GM18870 (cell line): ENCODE data around the gene NUB1.
A peak's percentile ranks its signal among the peaks of the same experiment; 100 is the strongest.

Experiments
- ATAC-seq: cut with Tn5 transposase; IDR thresholded peaks from one replicate; pipeline ENCODE4 v1.9.1; 2021; ENCODE audit warnings: moderate library complexity; ENCODE audit not compliant: unreplicated experiment

Gene NUB1

GRCh38 chr7:151313857-151314256, 27.8 kb upstream of the NUB1 start:
- ATAC-seq = no peak

- no peak for ATAC-seq
Measured at GRCh38 chr7:151314401-151314800, 27.2 kb upstream of the NUB1 start.

GRCh38 chr7:151315038-151315655, 26.5 kb upstream of the NUB1 start:
- no peak for ATAC-seq

- ATAC-seq = no peak
Measured at GRCh38 chr7:151316896-151317295, 24.7 kb upstream of the NUB1 start.

GRCh38 chr7:151317936-151318335, 23.7 kb upstream of the NUB1 start:
- ATAC-seq = no peak

- no peak for ATAC-seq
Measured at GRCh38 chr7:151319189-151319588, 22.4 kb upstream of the NUB1 start.

- ATAC-seq = no peak
Measured at GRCh38 chr7:151320263-151320845, 21.3 kb upstream of the NUB1 start.

GRCh38 chr7:151321341-151321740, 20.3 kb upstream of the NUB1 start:
- ATAC-seq = no peak

GRCh38 chr7:151322906-151323305, 18.7 kb upstream of the NUB1 start:
- ATAC-seq = no peak

GRCh38 chr7:151327022-151327421, 14.6 kb upstream of the NUB1 start:
- ATAC-seq = no peak

- ATAC-seq = no peak
Measured at GRCh38 chr7:151327659-151328058, 14.0 kb upstream of the NUB1 start.

GRCh38 chr7:151330181-151330580, 11.4 kb upstream of the NUB1 start:
- no peak for ATAC-seq

- no peak for ATAC-seq
Measured at GRCh38 chr7:151330661-151331060, 11.0 kb upstream of the NUB1 start.

- ATAC-seq = no peak
Measured at GRCh38 chr7:151334628-151335027, 7.0 kb upstream of the NUB1 start.

- ATAC-seq = no peak
Measured at GRCh38 chr7:151336027-151336708, 5.4 kb upstream of the NUB1 start.

GRCh38 chr7:151337346-151337745, 4.3 kb upstream of the NUB1 start:
- no peak for ATAC-seq

- no peak for ATAC-seq
Measured at GRCh38 chr7:151338809-151339208, 2.8 kb upstream of the NUB1 start.

GRCh38 chr7:151339651-151340382, 1.8 kb upstream of the NUB1 start:
- ATAC-seq = peak; percentile 51

GRCh38 chr7:151340794-151341356, 737 bp upstream of the NUB1 start:
- no peak for ATAC-seq

GRCh38 chr7:151342102-151342646, 562 bp downstream of the NUB1 start:
- peak; percentile 56 for ATAC-seq

- no peak for ATAC-seq
Measured at GRCh38 chr7:151342811-151343210, 1.2 kb downstream of the NUB1 start.
